HepG2 (cell line): ENCODE measurements around the gene FANCD2OS.

Experiments
- FOXP1 ChIP-seq, 2 experiments: fragments of 450-650 bp in 1 of 2; IDR thresholded peaks; 2 replicates each; pipeline ENCODE4 v1.6.1; 2017 to 2018; ENCODE audit warnings: antibody characterized with exemption in 1 of 2
- HMG20A ChIP-seq: IDR thresholded peaks from 2 replicates; pipeline ENCODE4 v1.6.1; 2016; ENCODE audit warnings: borderline replicate concordance
- KMT2B ChIP-seq: IDR thresholded peaks from 2 replicates; pipeline ENCODE4 v1.6.1; 2016; ENCODE audit warnings: missing genetic modification reagents, missing compliant biosample characterization
- MYC ChIP-seq: sonication (generic); formaldehyde crosslinking; IDR thresholded peaks from 2 replicates; pipeline ENCODE4 v1.9.0; 2021; ENCODE audit warnings: missing genetic modification reagents, borderline replicate concordance
- NCOA2 ChIP-seq: sonication (generic); formaldehyde crosslinking; IDR thresholded peaks from 2 replicates; pipeline ENCODE4 v1.8.0; 2022; ENCODE audit warnings: inconsistent platforms
- POLR2A ChIP-seq, 2 experiments: IDR thresholded peaks; 2 replicates each; pipeline ENCODE4 v1.6.1; 2011; ENCODE audit warnings: low read depth in 2 of 2, low read length in 2 of 2, mild to moderate bottlenecking in 1 of 2, moderate library complexity in 1 of 2; ENCODE audit not compliant: insufficient read depth in 1 of 2
- TCF7 ChIP-seq: sonication (generic); IDR thresholded peaks from 2 replicates; pipeline ENCODE4 v1.6.1; 2016; ENCODE audit warnings: antibody characterized with exemption, low read depth
- TCF7L2 ChIP-seq: IDR thresholded peaks from 2 replicates; pipeline ENCODE4 v1.6.1; 2011; ENCODE audit warnings: mild to moderate bottlenecking, low read depth, low read length, moderate library complexity
- ZMAT5 ChIP-seq: sonication (generic); formaldehyde crosslinking; IDR thresholded peaks from 2 replicates; pipeline ENCODE4 v1.5.0; 2020; ENCODE audit warnings: mild to moderate bottlenecking, low read depth, missing genetic modification reagents, borderline replicate concordance

- TF ChIP-seq HMG20A (CRISPR knock-in tag), result no peak
- no peak for TF ChIP-seq MYC (CRISPR knock-in tag)
- no peak for TF ChIP-seq KMT2B (CRISPR knock-in tag)
- no peak for TF ChIP-seq NCOA2 (CRISPR knock-in tag)
- TF ChIP-seq TCF7L2, result no peak
- TF ChIP-seq POLR2A (IDR thresholded peaks at IDR 0.05; ENCODE audit: insufficient read depth in 1 of 2, low read depth in 2 of 2, low read length in 2 of 2), result no peak
- no peak for TF ChIP-seq TCF7
- no peak for TF ChIP-seq FOXP1 (IDR thresholded peaks at IDR 0.05)
- no peak for TF ChIP-seq FOXP1 (CRISPR knock-in tag; IDR thresholded peaks at IDR 0.05)
- no peak for TF ChIP-seq ZMAT5 (CRISPR knock-in tag)
These were observed 47.6 kb upstream of the FANCD2OS start for GRCh38 chr3:10155658-10156057.
